LHCN-M2 (cell line): Measurements from ENCODE around the gene HAX1. TPM values are rescaled to one million over a fixed set of nuclear protein-coding genes. Genes with fewer than 3 reads are reported as not detected.
"Not testable (repeated sequence)": the region's sequence is repeated elsewhere in the genome, so short reads cannot be mapped to it uniquely, and the experiment has no call there.

Source experiments
- DNase-seq: peaks from one replicate; pipeline ENCODE4 v3.0.0-alpha.2; 2012; ENCODE audit warnings: low read depth
- total RNA-seq: library from RNA; depleted of rRNA; stranded (reverse); fragments of >200 nt; gene quantifications from 2 replicates; pipeline ENCODE4 v1.2.3, GENCODE V29; 2014

Gene HAX1
- total RNA-seq, 1 experiment from 2014 or later = 111 TPM

DNA sequence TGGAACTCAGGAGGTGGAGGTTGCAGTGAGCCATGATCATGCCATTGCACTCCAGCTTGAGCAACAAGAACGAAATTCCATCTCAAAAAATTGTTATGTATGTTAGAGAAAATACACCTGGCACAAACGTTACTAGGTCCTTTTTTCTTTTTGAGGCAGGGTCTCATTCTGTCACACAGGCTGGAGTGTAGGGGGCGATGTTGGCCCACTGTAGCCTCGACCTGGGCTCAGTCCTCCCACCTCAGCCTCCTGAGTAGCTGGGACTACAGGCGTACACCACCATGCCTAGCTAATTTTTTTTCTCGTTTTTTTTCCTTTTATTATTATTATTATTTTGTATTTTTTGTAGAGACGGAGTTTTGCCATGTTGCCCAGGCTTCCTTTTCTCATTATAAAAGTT is 4.4 kb downstream of the HAX1 start:
- no peak for DNase-seq

GRCh38 chr1:154287591-154287990 is 15.2 kb downstream of the HAX1 start:
- DNase-seq = not testable (repeated sequence)

- DNase-seq = no peak
Measured at GRCh38 chr1:154288661-154289060, 16.2 kb downstream of the HAX1 start.

- no peak for DNase-seq
Measured at GRCh38 chr1:154290921-154291320, 18.5 kb downstream of the HAX1 start.

DNA sequence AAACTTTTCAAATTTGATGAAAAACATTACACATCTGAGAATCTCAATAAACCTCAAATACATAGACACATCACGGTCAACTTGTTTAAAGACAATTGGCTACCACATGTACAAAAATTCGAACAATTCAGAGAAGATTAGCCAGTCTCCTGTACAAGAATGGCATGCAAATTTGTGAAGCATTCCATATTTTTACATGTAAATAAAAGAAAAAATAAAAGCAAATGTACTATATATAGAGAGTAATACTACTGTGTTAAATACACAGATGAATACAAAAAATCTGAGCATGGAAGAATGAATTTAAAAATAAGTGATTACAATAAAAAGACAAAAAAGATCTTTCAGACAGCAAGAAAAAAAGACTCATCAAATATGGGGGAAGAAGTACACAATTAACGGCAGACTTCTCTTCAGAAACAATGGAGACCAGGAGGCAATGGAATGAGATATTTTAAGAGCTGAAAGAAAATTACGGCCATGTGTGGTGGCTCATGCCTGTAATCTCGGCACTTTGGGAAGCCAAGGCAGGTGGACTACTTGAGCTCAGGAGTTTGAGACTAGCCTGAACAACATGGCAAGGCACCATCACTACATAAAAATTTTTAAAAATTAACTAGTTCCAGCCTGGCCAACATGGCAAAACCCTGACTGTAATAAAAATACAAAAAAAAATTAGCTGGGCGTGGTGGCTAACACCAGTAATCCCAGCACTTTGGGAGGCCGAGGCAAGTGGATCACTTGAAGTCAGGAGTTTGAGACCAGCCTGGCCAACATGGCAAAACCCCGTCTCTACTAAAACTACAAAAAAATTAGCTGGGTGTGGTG is 23.2 kb downstream of the HAX1 start:
- no peak for DNase-seq

GRCh38 chr1:154301582-154301981 is 29.2 kb downstream of the HAX1 start:
- DNase-seq = no peak

DNA sequence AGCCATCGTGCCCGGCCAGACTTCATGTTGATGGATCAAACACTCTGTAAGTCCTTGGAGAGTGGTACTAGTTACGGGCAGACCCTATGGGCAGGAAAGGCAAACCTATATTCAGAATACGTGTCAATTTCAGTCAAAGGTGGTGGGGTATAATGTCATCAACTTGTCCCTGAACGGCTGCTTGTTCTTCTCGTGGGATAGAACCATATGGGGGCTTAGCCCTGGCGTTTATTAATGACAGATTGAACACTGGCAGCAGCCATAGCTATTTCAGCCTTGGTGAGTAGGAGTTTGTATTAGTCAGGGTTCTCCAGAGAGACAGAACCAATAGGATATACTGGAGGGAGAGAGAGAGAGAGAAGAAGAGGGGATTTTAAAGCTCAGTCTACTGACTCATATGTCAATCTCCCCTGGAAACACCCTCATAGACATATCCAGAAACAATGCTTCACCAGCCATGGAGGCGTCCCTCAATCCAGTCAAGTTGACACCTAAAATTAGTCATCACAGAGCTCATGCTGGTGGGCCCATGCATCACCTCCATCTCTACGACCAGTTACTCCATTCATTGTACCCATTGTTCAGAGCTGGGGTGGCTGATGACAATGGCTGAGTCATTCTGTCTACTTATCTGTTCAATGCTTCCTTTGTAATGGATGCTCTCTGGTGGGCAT is 32.4 kb downstream of the HAX1 start:
- DNase-seq = no peak

- DNase-seq = no peak
Measured at GRCh38 chr1:154306151-154306550, 33.7 kb downstream of the HAX1 start.

DNA sequence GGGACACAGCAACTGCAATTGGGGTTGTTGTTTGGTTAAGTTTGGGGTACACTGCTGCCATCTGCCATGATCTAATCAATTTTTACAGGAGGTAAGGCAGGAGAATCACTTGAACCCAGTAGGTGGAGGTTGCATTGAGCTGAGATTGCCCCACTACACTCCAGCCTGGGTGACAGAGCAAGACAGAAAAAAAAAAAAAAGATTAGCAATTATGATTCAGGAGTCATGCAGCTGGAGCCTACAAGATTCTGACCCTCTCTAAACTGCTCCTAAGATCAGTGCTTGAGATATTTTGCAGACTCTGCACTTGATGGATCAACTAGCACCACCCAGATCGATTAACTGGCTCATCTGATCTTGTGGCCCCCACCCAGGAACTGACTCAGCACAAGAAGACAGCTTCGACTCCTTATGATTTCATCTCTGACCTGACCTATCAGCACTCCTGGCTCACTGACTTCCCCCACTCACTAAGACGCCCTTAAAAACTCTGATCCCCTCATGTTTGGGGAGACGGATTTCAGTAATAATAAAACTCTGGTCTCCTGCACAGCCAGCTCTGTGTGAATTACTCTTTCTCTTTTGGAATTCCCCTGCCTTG is 35.3 kb downstream of the HAX1 start:
- DNase-seq = not testable (repeated sequence)

DNA sequence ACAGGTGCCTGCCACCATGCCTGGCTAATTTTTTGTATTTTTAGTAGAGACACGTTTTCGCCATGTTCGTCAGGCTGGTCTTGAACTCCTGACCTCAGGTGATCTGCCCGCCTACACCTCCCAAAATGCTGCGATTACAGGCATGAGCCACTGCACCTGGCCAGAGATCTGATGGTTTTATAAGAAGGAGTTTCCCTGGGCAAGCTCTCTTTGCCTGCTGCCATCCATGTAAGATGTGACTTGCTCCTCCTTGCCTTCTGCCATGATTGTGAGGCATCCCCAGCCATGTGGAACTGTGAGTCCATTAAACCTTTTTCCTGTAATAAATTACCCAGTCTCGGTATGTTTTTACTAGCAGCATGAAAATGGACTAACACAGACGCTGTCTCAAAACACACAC is 36.7 kb downstream of the HAX1 start:
- not testable (repeated sequence) for DNase-seq

- not testable (repeated sequence) for DNase-seq
Measured at GRCh38 chr1:154312229-154313065, 40.0 kb downstream of the HAX1 start.

GRCh38 chr1:154313066-154313356 is 40.6 kb downstream of the HAX1 start:
- no peak for DNase-seq

GRCh38 chr1:154314226-154314625 is 41.8 kb downstream of the HAX1 start:
- DNase-seq = not testable (repeated sequence)

DNA sequence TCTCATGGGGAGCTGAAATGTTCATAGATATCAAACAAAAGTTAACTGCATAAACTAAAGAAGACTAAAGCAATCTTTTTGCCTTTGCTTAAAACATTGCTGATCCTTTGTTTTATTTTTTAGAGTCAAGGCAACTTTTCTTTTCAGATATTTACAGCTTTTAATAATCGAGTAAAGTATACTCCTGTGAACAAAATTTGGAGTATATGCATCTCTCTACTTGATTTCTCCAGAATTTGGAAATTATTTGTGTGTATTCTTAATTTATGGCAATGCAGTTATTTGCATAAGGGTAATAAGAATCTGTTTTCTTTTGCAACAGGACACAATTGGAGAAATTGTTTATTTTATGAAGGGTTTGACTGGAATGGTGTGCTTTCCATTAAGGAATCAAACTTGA is 44.3 kb downstream of the HAX1 start:
- no peak for DNase-seq

DNA sequence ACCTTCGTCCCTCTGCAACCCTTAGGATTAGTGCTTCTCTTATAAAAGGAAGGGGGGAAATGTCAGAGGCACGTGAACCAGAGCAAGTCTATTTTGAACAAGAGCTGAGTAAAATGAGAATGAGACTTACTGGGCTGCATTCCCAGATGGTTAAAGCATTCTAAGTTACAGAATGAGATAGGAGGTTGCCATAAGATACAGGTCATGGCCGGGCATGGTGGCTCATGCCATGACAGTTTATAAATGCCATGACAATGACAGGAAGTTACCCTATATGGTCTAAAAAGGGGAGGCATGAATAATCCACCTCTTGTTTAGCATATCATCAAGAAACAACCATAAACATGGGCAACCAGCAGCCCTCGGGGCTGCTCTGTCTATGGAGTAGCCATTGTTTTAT is 46.0 kb downstream of the HAX1 start:
- no peak for DNase-seq

DNA sequence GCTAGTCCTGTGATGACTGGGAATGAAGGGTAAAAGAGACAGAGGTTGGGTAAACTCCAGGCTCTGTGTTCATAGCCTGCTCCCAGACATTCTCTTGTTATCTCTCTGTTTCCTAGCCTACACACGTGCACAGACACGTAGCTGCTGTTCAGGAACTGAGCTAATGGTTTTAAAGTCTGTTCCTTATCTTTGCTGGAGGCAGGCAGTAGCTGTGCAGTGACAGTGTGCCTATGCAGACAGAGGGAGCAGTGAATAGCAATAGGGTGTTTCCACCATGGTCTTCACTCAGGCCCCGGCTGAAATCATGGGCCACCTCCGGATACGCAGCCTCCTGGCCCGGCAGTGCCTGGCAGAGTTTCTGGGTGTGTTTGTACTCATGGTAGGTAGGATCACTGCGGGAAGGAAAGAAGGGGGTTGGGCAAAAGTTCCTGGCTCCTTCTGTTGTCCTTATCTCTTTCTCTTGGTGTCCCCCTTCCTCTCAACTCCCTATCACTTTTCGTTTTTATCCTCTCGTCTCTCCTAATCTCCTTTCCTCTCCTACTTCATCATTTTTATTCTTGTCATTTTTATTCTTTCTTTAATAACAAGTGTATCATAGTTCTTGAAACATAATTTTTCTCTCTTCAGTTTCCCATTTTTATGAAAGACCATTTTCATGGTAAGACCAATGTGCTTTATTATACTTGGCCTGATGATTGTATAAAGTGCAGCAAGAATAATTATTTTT is 48.6 kb downstream of the HAX1 start, which contains the start of gene AQP10:
Gene AQP10, plus strand, starts transcription at position 212 of the 727 bp plus-strand sequence. Its CDS starts 63 bp downstream, at position 275.
- DNase-seq = no peak

- DNase-seq = not testable (repeated sequence)
Measured at GRCh38 chr1:154321609-154321934, 49.1 kb downstream of the HAX1 start.

DNA sequence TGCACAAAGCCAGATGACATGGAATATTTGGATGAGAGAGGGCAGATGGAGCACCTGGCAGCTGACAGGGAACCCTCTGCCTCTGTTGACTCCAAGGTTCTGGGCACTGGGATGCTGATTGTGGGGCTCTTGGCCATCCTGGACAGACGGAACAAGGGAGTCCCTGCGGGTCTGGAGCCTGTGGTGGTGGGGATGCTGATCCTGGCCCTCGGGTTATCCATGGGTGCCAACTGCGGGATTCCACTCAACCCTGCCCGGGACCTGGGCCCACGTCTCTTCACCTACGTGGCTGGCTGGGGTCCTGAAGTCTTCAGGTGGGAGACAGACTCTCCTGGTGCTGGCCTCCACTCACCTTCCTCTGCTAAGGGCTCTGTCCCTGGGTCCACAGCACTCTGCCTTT is 51.1 kb downstream of the HAX1 start:
- DNase-seq = no peak

- no peak for DNase-seq
Measured at GRCh38 chr1:154324241-154324640, 51.8 kb downstream of the HAX1 start.

DNA sequence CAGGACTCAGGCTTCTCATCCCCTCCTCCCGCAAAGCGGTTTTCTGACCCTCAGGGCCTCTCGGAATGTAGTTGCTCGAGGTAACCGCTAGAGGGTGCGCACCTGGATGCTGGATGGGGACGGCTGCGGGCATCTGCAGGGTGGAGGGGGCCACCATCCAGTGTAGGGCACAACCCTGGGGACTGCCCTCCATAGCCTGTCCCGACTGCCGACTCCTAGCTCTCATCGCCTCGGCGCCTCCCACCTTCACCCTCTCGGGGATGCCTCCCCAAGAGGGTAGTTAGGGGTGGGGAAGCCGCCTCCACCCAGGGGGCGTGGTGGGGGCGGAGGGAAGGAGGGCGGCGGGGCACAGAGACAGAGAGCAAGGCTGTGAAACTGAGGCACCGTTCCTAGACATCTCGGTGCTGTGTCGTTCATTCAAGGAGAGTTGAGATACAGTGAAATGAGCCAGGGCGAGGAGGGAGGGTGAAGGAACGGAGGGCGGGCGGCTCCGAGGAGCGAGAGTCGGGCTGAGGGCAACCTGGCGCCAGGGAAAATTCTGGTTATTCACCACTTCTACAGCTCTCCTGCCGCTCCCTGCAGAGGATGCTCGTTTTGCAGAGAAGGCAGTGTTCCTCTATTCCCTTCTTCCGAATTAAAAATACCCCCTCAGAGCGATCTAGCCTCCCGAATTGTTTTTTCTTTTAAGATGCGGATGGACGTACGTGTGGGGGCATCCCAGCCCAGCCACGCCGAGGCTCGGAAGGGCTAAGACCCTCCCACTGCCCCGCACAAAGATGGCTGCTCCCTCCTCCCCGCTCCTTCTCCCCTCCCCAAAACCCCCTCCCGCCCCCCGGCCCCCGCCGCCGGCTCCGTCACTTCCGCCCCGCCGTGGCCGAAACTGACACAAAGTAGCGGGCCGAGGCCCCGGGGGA is 52.5 kb downstream of the HAX1 start, which contains the start of gene ATP8B2:
Gene ATP8B2, plus strand, starts transcription at position 857 of the 914 bp plus-strand sequence. CDS start 2,617 bp downstream, outside the sequence.
- DNase-seq = peak; percentile 64
